Hepatocyte (in vitro differentiated cells): ENCODE results near the gene CRKL. TPM values are rescaled to one million over a fixed set of nuclear protein-coding genes. Genes with fewer than 3 reads are reported as not detected.
"Not testable (repeated sequence)": the region's sequence is repeated elsewhere in the genome, so short reads cannot be mapped to it uniquely, and the experiment has no call there.

Experiments used
- DNase-seq: peaks from one replicate; pipeline ENCODE4 v3.0.0-alpha.2; 2016; ENCODE audit warnings: low spot score
- H2AFZ ChIP-seq: fragments of 200-600 bp; sonication (generic); 2 replicates; pipeline ENCODE4 v1.6.0; 2016; ENCODE audit warnings: antibody characterized with exemption, mild to moderate bottlenecking
- H3K27ac ChIP-seq: fragments of 200-600 bp; sonication (generic); 2 replicates; pipeline ENCODE4 v1.5.1; 2016; ENCODE audit warnings: mild to moderate bottlenecking
- H3K27me3 ChIP-seq: fragments of 200-600 bp; sonication (generic); 2 replicates; pipeline ENCODE4 v1.6.1; 2016
- H3K36me3 ChIP-seq: fragments of 200-600 bp; sonication (generic); replicated peaks from 2 replicates; pipeline ENCODE4 v1.5.1; 2016; ENCODE audit warnings: low read depth; ENCODE audit not compliant: insufficient read depth
- H3K4me1 ChIP-seq: fragments of 200-600 bp; sonication (generic); 2 replicates; pipeline ENCODE4 v1.5.1; 2016; ENCODE audit warnings: mild to moderate bottlenecking, moderate library complexity; ENCODE audit not compliant: insufficient read depth
- H3K4me2 ChIP-seq: fragments of 200-600 bp; sonication (generic); 2 replicates; pipeline ENCODE4 v1.6.0; 2016
- H3K4me3 ChIP-seq: fragments of 200-600 bp; sonication (generic); 2 replicates; pipeline ENCODE4 v1.5.1; 2016; ENCODE audit warnings: mild to moderate bottlenecking
- H3K79me2 ChIP-seq: fragments of 200-600 bp; sonication (generic); 2 replicates; pipeline ENCODE4 v1.6.0; 2017; ENCODE audit warnings: mild to moderate bottlenecking
- H3K9me2 ChIP-seq: fragments of 200-600 bp; sonication (generic); replicated peaks from 2 replicates; pipeline ENCODE4 v1.6.0; 2017; ENCODE audit warnings: mild to moderate bottlenecking; ENCODE audit not compliant: insufficient read depth
- H3K9me3 ChIP-seq: fragments of 200-600 bp; sonication (generic); 2 replicates; pipeline ENCODE4 v1.5.1; 2016; ENCODE audit warnings: low read depth, mild to moderate bottlenecking
- H4K20me1 ChIP-seq: fragments of 200-600 bp; sonication (generic); 2 replicates; pipeline ENCODE4 v1.6.0; 2016; ENCODE audit warnings: mild to moderate bottlenecking; ENCODE audit not compliant: insufficient read depth, poor library complexity, severe bottlenecking
- EZH2 ChIP-seq: fragments of 200-600 bp; sonication (generic); IDR thresholded peaks from 2 replicates; pipeline ENCODE4 v1.6.1; 2016; ENCODE audit warnings: antibody characterized with exemption, mild to moderate bottlenecking, borderline replicate concordance
- EZH2phosphoT487 ChIP-seq: fragments of 200-600 bp; sonication (generic); IDR thresholded peaks from one replicate; pipeline ENCODE4 v1.6.1; 2018; ENCODE audit warnings: antibody characterized with exemption, mild to moderate bottlenecking, low read depth, moderate library complexity; ENCODE audit not compliant: unreplicated experiment, severe bottlenecking
- WGBS: methylation state at CpG from one replicate; pipeline ENCODE4 v1.1.6; 2016; ENCODE audit warnings: low lambda C conversion rate; ENCODE audit errors: missing lambda C conversion rate; 5-methylcytosine and 5-hydroxymethylcytosine counted together
- polyA plus RNA-seq: library from polyadenylated mRNA; unstranded; fragments of >200 nt; fragmentation: Nextera tagmentation; extraction: Ambion mirVana; gene quantifications from 2 replicates; pipeline ENCODE4 v1.2.1, GENCODE V29; 2016
- total RNA-seq: library from RNA; depleted of rRNA; stranded (reverse); fragments of >200 nt; gene quantifications from 2 replicates; pipeline ENCODE4 v1.2.3, GENCODE V29; 2014
- TF ChIP-seq, protein P1 (sequence below): fragments of 200-600 bp; sonication (generic); IDR thresholded peaks from 2 replicates; pipeline ENCODE4 v1.5.1; 2016; ENCODE audit warnings: antibody characterized with exemption, mild to moderate bottlenecking; ENCODE audit not compliant: poor library complexity

Gene CRKL
- total and polyA plus RNA-seq, 2 experiments from 2014 or later = 31.8 to 49.2 TPM

DNA sequence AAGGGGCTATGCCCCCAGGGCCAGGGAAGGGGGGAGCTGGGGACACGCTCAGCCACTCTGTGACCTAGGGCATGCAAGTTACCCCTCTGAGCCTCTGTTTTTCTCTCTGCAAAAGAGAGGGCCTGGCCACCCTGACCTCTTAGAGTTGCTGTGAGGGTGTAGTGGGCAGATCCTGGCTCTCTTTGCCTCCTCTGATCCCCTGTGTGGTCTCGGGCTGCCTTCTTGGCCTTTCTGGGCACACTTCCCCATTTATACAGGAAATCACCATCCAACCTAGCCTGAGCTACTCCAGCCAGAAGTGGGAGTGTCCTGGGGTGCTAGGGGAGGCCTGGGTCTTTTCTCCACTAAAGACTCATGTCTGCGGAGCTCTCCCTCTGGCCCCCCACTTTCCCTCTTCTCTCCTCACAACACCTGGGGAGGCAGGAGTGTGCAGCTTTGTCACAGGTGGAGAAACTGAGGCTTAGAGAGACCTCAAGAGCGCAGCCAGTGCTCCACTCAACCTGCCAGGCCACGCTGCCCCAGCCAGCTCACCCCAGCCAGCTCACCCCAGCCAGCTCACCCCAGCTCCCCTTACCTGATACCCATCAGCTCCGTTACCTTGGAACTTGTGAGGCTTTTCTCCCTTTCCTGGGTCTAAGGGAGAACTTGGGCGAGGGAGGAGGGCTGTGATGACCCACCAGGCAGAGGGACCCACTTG is 51.2 kb downstream of the CRKL start:
- TF ChIP-seq, protein P1, sequence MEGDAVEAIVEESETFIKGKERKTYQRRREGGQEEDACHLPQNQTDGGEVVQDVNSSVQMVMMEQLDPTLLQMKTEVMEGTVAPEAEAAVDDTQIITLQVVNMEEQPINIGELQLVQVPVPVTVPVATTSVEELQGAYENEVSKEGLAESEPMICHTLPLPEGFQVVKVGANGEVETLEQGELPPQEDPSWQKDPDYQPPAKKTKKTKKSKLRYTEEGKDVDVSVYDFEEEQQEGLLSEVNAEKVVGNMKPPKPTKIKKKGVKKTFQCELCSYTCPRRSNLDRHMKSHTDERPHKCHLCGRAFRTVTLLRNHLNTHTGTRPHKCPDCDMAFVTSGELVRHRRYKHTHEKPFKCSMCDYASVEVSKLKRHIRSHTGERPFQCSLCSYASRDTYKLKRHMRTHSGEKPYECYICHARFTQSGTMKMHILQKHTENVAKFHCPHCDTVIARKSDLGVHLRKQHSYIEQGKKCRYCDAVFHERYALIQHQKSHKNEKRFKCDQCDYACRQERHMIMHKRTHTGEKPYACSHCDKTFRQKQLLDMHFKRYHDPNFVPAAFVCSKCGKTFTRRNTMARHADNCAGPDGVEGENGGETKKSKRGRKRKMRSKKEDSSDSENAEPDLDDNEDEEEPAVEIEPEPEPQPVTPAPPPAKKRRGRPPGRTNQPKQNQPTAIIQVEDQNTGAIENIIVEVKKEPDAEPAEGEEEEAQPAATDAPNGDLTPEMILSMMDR = no peak
- no peak for TF ChIP-seq EZH2
- TF ChIP-seq EZH2phosphoT487 = no peak
- no peak for DNase-seq
- Histone ChIP-seq H3K79me2 (no peaks in the 10 kb centered on the region), H3K27me3 (peaks cover 9% of the 10 kb centered on the region), H4K20me1 (no peaks in the 10 kb centered on the region), H3K9me2 (no peaks in the 10 kb centered on the region), H3K36me3 (no peaks in the 10 kb centered on the region), H3K4me2 (no peak overlapping the region), H3K9me3 (no peaks in the 10 kb centered on the region), H3K27ac (no peak overlapping the region), H2AFZ (no peak overlapping the region), H3K4me1 (no peaks in the 10 kb centered on the region), H3K4me3 (no peak overlapping the region)
- 84% methylated on average over 6 of the region's 7 CpGs for WGBS

DNA sequence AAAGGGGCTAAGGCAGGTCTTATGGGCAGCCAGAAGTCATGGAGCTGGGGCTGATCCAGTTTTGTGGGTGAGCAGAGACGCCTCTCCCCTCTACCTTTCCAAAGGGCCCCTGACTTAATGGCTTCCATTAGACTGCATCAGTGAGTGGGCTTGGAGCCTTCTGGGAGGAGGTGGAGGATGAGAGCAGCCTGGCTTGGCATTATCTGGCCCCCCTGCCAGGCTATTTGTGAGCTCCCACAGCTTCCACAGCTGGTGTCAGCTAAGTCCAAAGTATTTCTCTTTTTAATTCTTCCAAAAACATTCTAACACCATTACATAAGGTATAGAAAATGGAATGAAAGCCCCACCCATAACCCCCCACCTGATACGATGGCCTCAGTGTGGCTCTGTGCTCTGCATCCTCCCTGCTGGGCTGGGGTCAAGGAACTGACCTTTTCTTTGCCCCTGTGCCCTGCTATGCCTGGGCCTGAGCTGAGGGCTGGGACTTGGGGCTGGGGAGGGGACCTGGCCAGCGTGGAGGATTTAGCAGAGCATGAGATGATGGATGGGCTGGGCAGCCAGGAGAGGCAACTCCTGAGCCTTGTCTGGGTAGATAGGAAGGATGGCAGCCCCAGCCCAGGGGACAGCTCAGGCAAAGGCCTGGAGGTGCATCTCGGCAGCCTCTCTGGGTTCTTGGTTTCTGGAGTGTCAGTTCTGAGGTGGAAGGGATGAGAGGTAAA is 53.9 kb downstream of the CRKL start:
- Histone ChIP-seq H4K20me1 (no peaks in the 10 kb centered on the region), H3K36me3 (no peaks in the 10 kb centered on the region), H3K4me3 (no peak overlapping the region), H3K9me3 (no peaks in the 10 kb centered on the region), H3K27ac (no peak overlapping the region), H3K9me2 (no peaks in the 10 kb centered on the region), H3K79me2 (no peaks in the 10 kb centered on the region), H2AFZ (no peak overlapping the region), H3K4me1 (no peaks in the 10 kb centered on the region), H3K4me2 (no peak overlapping the region), H3K27me3 (no peaks in the 10 kb centered on the region)
- no peak for TF ChIP-seq EZH2phosphoT487
- TF ChIP-seq EZH2 = no peak
- TF ChIP-seq, protein P1 = no peak
- no peak for DNase-seq
- WGBS = 55% methylated on average over 4 of the region's 4 CpGs

DNA sequence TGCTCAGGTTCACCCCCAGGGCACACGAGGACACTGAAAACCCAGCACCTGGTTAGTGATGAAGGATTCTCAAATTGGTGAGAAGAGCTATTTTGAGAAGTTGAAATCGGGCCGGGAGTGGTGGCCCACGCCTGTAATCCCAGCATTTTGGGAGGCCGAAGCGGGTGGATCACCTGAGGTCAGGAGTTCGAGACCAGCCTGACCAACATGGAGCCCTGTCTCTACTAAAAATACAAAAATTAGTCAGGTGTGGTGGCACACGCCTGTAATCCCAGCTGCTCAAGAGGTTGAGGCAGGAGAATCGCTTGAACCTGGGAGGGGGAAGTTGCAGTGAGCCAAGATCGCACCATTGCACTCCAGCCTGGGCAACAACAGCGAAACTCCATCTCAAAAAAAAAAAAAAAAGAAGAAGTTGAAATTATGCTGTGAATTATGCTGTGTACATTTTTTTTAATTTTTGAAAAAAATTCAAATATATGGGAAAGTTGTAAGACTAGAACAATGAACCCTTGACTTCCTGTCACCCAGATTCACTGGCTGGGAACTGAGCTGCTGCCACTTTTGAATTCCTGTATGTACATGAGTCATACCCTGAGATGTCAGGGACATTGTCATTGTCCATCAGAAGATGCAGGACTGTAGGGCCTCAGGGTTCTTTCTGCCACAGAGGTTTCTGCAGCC is 54.9 kb downstream of the CRKL start:
- not testable (repeated sequence) for H3K36me3 ChIP-seq, DNase-seq, H3K79me2 ChIP-seq, H3K4me2 ChIP-seq, H3K27ac ChIP-seq, H3K9me3 ChIP-seq, H3K4me1 ChIP-seq, H2AFZ ChIP-seq, H3K27me3 ChIP-seq, H3K9me2 ChIP-seq, H3K4me3 ChIP-seq, H4K20me1 ChIP-seq
- 97% methylated on average over 11 of the region's 11 CpGs for WGBS

DNA sequence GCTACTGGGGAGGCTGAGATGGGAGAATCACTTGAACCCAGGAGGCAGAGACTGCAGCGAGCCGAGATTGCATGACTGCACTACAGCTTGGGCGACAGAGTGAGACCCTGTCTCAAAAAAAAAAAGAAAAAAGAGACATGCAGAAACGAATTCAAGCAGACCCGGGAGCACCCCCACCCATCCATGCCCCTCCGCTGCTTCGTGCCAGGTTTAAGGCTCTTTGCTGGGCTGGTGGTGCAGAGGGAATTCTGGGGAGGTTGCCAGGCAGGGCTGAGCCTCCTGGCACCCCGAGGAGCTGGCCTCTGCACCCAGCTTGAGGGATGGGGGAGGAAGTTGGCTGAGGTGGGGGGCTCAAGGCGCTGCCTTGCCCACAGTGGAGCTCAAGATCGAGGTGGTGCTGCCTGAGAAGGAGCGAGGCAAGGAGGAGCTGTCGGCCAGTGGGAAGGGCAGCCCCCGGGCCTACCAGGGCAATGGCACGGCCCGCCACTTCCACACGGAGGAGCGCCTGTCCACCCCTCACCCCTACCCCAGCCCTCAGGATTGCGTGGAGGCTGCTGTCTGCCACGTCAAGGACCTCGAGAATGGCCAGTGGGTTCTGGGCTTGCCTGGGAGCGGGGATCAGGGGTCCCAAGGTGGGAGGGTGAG is 55.8 kb downstream of the CRKL start:
- no peak overlapping the region for H3K27ac ChIP-seq
- no peaks in the 10 kb centered on the region for H4K20me1 ChIP-seq
- no peaks in the 10 kb centered on the region for H3K9me3 ChIP-seq
- no peaks in the 10 kb centered on the region for H3K9me2 ChIP-seq
- H3K27me3 ChIP-seq = no peaks in the 10 kb centered on the region
- TF ChIP-seq EZH2phosphoT487 (no peak), EZH2 (no peak)
- TF ChIP-seq, protein P1 = no peak
- H3K4me2 ChIP-seq = no peak overlapping the region
- no peaks in the 10 kb centered on the region for H3K79me2 ChIP-seq
- DNase-seq = no peak
- H3K4me3 ChIP-seq = no peak overlapping the region
- WGBS = 84% methylated on average over 18 of the region's 21 CpGs
- no peak overlapping the region for H2AFZ ChIP-seq
- H3K4me1 ChIP-seq = no peaks in the 10 kb centered on the region
- no peaks in the 10 kb centered on the region for H3K36me3 ChIP-seq
